Measurements from ENCODE around the gene MRPL53.

The MRPL53 gene

GRCh38 chr2:74436848-74437695 is 35.4 kb downstream of the MRPL53 start:
- DNase-seq (ENCODE audit: low read depth in 2 of 2): peak in 1 of 2 donors; percentile 34
- H3K4me3 ChIP-seq (replicated peaks in 1 of 2; ENCODE audit: low read depth in 2 of 2, low read length in 2 of 2): no peak overlapping the region
- no peak for TF ChIP-seq CTCF (IDR thresholded peaks at IDR 0.05; ENCODE audit: low read depth, low read length)

GRCh38 chr2:74436111-74436805 is 36.2 kb downstream of the MRPL53 start:
- no peak for DNase-seq (ENCODE audit: low read depth in 2 of 2)
- H3K4me3 ChIP-seq (replicated peaks in 1 of 2; ENCODE audit: low read depth in 2 of 2, low read length in 2 of 2): no peak overlapping the region
- TF ChIP-seq CTCF (IDR thresholded peaks at IDR 0.05; ENCODE audit: low read depth, low read length): no peak

GRCh38 chr2:74430502-74430901 is 42.0 kb downstream of the MRPL53 start:
- no peak for TF ChIP-seq CTCF (IDR thresholded peaks at IDR 0.05; ENCODE audit: low read depth, low read length)
- no peak for DNase-seq (ENCODE audit: low read depth in 2 of 2)
- H3K4me3 ChIP-seq (replicated peaks in 1 of 2; ENCODE audit: low read depth in 2 of 2, low read length in 2 of 2): no peak overlapping the region

GRCh38 chr2:74429487-74430451 is 42.7 kb downstream of the MRPL53 start:
- no peak overlapping the region for H3K4me3 ChIP-seq (replicated peaks in 1 of 2; ENCODE audit: low read depth in 2 of 2, low read length in 2 of 2)
- TF ChIP-seq CTCF (IDR thresholded peaks at IDR 0.05; ENCODE audit: low read depth, low read length): no peak
- DNase-seq (ENCODE audit: low read depth in 2 of 2): peak in 1 of 2 donors; percentile 42

- no peak overlapping the region for H3K4me3 ChIP-seq (replicated peaks in 1 of 2; ENCODE audit: low read depth in 2 of 2, low read length in 2 of 2)
- TF ChIP-seq CTCF (IDR thresholded peaks at IDR 0.05; ENCODE audit: low read depth, low read length): no peak
- DNase-seq (ENCODE audit: low read depth in 2 of 2): no peak
Observed at GRCh38 chr2:74428675-74429074, 43.8 kb downstream of the MRPL53 start.

GRCh38 chr2:74427551-74427950 is 44.9 kb downstream of the MRPL53 start:
- TF ChIP-seq CTCF (IDR thresholded peaks at IDR 0.05; ENCODE audit: low read depth, low read length): no peak
- DNase-seq (ENCODE audit: low read depth in 2 of 2): no peak
- no peak overlapping the region for H3K4me3 ChIP-seq (replicated peaks in 1 of 2; ENCODE audit: low read depth in 2 of 2, low read length in 2 of 2)
